ENCODE data around the gene ZNF8. TPM values are rescaled to one million over a fixed set of nuclear protein-coding genes. Genes with fewer than 3 reads are reported as not detected.
A peak's percentile ranks its signal among the peaks of the same experiment; 100 is the strongest.

The ZNF8 gene
- polyA plus RNA-seq, 2 of the 4 experiments (the other 2 are of a cell fraction), result 2.3 to 4.0 TPM

DNA sequence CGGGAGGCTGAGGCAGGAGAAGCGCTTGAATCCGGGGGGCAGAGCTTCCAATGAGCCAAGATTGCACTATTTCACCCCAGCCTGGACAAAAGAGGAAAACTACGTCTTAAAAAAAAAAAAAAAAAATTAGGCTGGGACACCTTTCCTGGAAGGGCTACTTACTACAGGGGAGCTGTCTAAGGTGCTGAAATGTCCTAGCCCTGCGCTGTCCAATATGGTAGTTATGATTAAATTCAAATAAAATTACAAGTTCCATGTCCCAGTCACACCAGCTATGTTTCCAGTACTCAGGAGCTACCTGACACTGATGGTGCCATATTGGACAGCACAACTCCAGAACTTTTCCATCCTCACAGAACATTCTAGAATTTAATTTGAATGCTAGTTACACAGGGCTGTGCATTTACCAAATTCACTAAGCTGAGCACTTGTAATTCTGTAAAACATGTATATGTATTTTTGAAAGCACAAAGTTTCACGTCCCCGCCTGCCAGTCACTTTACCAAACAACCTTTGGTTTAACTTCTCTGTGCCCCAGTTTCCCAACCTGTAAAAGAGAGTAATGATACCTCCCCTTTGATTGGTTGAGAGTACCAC is 38.8 kb downstream of the ZNF8 start:
- ChIA-PET POLR2A (interaction anchor here (0.6 to 2.8 kb wide), 4 partner anchors 9 to 155 kb away, joined by 3 to 11 read pairs (median 6); partner anchors contain the start of genes ERVK3-1, ZNF497 and ZSCAN22), CTCF (interaction anchor here (0.6 to 1.4 kb wide), 4 partner anchors 13 to 25 kb away, joined by 3 to 4 read pairs (median 4); no protein-coding TSS in a partner anchor)
- 77% methylated on average over 7 of the region's 7 CpGs for WGBS (ENCODE audit: missing lambda C conversion rate)
- H3K9me3 ChIP-seq, result peaks cover 47% of the 10 kb centered on the region
- H3K27ac ChIP-seq, result no peak overlapping the region
- H3K4me2 ChIP-seq, result no peak overlapping the region
- H3K4me1 ChIP-seq, result no peaks in the 10 kb centered on the region
- no peak overlapping the region for H3K4me3 ChIP-seq
- FAIRE-seq (no peak), ATAC-seq (peak; percentile 40 to 58; a peak in 4 of 6 replicates), DNase-seq (ENCODE audit: low read depth in 1 of 2, low spot score in 1 of 2) (peak in 1 of 2 experiments; percentile 51)
- TF ChIP-seq MAX (IDR thresholded peaks at IDR 0.05), result no peak
- TF ChIP-seq SMC3 (IDR thresholded peaks at IDR 0.05), result no peak
- TF ChIP-seq, protein P1, sequence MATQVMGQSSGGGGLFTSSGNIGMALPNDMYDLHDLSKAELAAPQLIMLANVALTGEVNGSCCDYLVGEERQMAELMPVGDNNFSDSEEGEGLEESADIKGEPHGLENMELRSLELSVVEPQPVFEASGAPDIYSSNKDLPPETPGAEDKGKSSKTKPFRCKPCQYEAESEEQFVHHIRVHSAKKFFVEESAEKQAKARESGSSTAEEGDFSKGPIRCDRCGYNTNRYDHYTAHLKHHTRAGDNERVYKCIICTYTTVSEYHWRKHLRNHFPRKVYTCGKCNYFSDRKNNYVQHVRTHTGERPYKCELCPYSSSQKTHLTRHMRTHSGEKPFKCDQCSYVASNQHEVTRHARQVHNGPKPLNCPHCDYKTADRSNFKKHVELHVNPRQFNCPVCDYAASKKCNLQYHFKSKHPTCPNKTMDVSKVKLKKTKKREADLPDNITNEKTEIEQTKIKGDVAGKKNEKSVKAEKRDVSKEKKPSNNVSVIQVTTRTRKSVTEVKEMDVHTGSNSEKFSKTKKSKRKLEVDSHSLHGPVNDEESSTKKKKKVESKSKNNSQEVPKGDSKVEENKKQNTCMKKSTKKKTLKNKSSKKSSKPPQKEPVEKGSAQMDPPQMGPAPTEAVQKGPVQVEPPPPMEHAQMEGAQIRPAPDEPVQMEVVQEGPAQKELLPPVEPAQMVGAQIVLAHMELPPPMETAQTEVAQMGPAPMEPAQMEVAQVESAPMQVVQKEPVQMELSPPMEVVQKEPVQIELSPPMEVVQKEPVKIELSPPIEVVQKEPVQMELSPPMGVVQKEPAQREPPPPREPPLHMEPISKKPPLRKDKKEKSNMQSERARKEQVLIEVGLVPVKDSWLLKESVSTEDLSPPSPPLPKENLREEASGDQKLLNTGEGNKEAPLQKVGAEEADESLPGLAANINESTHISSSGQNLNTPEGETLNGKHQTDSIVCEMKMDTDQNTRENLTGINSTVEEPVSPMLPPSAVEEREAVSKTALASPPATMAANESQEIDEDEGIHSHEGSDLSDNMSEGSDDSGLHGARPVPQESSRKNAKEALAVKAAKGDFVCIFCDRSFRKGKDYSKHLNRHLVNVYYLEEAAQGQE (IDR thresholded peaks at IDR 0.05), result peak; percentile 94
- no peak for TF ChIP-seq NFE2L2 (conservative IDR thresholded peaks at IDR 0.05; ENCODE audit: low read length)
- no peak for TF ChIP-seq MYC (IDR thresholded peaks at IDR 0.05; ENCODE audit: borderline replicate concordance, low read length)
- 0 out of 2 replicates have a peak, but pooled peaks have one; percentile 45 for TF ChIP-seq HOXB13 (CRISPR knock-in tag; IDR thresholded peaks at IDR 0.05; ENCODE audit: low read depth)
- no peak for TF ChIP-seq ELK1 (IDR thresholded peaks at IDR 0.05; ENCODE audit: low read depth, low read length)
- no peak for TF ChIP-seq TFCP2L1 (CRISPR knock-in tag; IDR thresholded peaks at IDR 0.05)
- TF ChIP-seq EP300 (IDR thresholded peaks at IDR 0.05), result no peak
- TF ChIP-seq GATA3 (IDR thresholded peaks at IDR 0.05; ENCODE audit: borderline replicate concordance), result no peak
- no peak for TF ChIP-seq RARB (CRISPR knock-in tag; IDR thresholded peaks at IDR 0.05)
- no peak for TF ChIP-seq CTCF (IDR thresholded peaks at IDR 0.05)
- no peak for TF ChIP-seq ZFP36 (IDR thresholded peaks at IDR 0.05; ENCODE audit: borderline replicate concordance, partially characterized antibody)
- no peak for TF ChIP-seq CBX8 (IDR thresholded peaks at IDR 0.05)
- TF ChIP-seq EHF (CRISPR knock-in tag; IDR thresholded peaks at IDR 0.05), result no peak
- TF ChIP-seq HOXA7 (CRISPR knock-in tag; IDR thresholded peaks at IDR 0.05), result no peak
- TF ChIP-seq, protein P2, sequence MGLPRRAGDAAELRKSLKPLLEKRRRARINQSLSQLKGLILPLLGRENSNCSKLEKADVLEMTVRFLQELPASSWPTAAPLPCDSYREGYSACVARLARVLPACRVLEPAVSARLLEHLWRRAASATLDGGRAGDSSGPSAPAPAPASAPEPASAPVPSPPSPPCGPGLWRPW (IDR thresholded peaks at IDR 0.05), result no peak
- no peak for TF ChIP-seq HEYL (CRISPR knock-in tag; IDR thresholded peaks at IDR 0.05)

DNA sequence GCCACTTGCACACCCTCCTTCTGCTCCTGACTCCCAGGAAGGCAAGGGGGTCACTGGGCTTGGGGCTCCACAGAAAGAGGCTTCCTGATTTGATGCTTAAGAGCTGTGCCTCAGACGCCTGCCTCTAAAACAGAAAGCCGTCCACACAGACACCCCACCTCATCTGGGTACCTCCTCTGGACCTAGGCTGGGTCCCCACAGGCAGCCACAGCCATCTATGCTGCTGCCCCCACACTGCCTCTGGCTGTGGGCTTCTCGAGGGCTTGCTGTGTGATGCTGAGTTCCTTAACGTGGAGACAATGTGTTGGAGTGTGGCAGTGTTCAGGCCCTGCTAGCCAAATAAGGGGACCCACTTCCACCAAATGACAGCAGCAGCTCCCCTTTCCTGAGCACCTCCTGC is 39.5 kb downstream of the ZNF8 start:
- Histone ChIP-seq H3K4me2 (no peak overlapping the region), H3K4me1 (no peaks in the 10 kb centered on the region), H3K9me3 (peaks cover 46% of the 10 kb centered on the region), H3K4me3 (no peak overlapping the region), H3K27ac (no peak overlapping the region)
- DNase-seq (ENCODE audit: low read depth in 1 of 2, low spot score in 1 of 2) (no peak), ATAC-seq (no peak), FAIRE-seq (no peak)
- ChIA-PET CTCF (interaction anchor here (1.2 kb wide), 1 partner anchor 12 kb away, joined by 4 read pairs; no protein-coding TSS in a partner anchor), POLR2A (interaction anchor here (1.5 to 2.8 kb wide), 3 partner anchors 9 to 44 kb away, joined by 3 to 11 read pairs (median 10); partner anchors contain the start of genes ERVK3-1, ZNF497 and ZSCAN22)
- TF ChIP-seq RCOR1 (IDR thresholded peaks at IDR 0.05; ENCODE audit: low read depth, low read length) (no peak), EHF (CRISPR knock-in tag; IDR thresholded peaks at IDR 0.05) (no peak)
- WGBS (ENCODE audit: missing lambda C conversion rate), result 65% methylated on average over 4 of the region's 4 CpGs
